Pulmonary artery endothelial cell (primary cell): ENCODE results near the gene RCBTB1. TPM values are rescaled to one million over a fixed set of nuclear protein-coding genes. Genes with fewer than 3 reads are reported as not detected.
"Not testable (repeated sequence)": the region's sequence is repeated elsewhere in the genome, so short reads cannot be mapped to it uniquely, and the experiment has no call there.

ENCODE experiments used
- DNase-seq: peaks from one replicate; pipeline ENCODE4 v3.0.0-alpha.2; 2011; ENCODE audit warnings: low read depth, low spot score
- total RNA-seq: library from RNA; depleted of rRNA; stranded (reverse); fragments of >200 nt; gene quantifications from 2 replicates; pipeline ENCODE4 v1.2.3, GENCODE V29; 2014

The RCBTB1 gene
- total RNA-seq, 1 donor from 2014 or later = 19.3 TPM

- no peak for DNase-seq
Observed at GRCh38 chr13:49524740-49525501, 60.4 kb downstream of the RCBTB1 start.

GRCh38 chr13:49521224-49521623 lies 64.1 kb downstream of the RCBTB1 start:
- no peak for DNase-seq

GRCh38 chr13:49517461-49517860 lies 67.9 kb downstream of the RCBTB1 start:
- DNase-seq = no peak

GRCh38 chr13:49516467-49516866 lies 68.9 kb downstream of the RCBTB1 start:
- no peak for DNase-seq

- DNase-seq = no peak
Observed at GRCh38 chr13:49512578-49512977, 72.8 kb downstream of the RCBTB1 start.

- no peak for DNase-seq
Observed at GRCh38 chr13:49503951-49504350, 81.4 kb downstream of the RCBTB1 start.

GRCh38 chr13:49502954-49503353 lies 82.4 kb downstream of the RCBTB1 start:
- DNase-seq = peak; percentile 54

GRCh38 chr13:49499889-49500660 lies 85.3 kb downstream of the RCBTB1 start:
- DNase-seq = no peak

GRCh38 chr13:49498206-49498605 lies 87.2 kb downstream of the RCBTB1 start:
- no peak for DNase-seq

- no peak for DNase-seq
Observed at GRCh38 chr13:49497272-49497671, 88.1 kb downstream of the RCBTB1 start.

- DNase-seq = not testable (repeated sequence)
Observed at GRCh38 chr13:49496837-49497236, 88.5 kb downstream of the RCBTB1 start.

- peak; percentile 11 for DNase-seq
Observed at GRCh38 chr13:49495783-49496762, 89.3 kb downstream of the RCBTB1 start, which contains the start of gene PHF11. Gene PHF11 (plus strand): TSS chr13:49495953. CDS start chr13:49496002, 49 bp downstream.

GRCh38 chr13:49494645-49495044 lies 90.7 kb downstream of the RCBTB1 start:
- no peak for DNase-seq

- no peak for DNase-seq
Observed at GRCh38 chr13:49488563-49488962, 96.8 kb downstream of the RCBTB1 start.

Other genes starting within 250 kb of the RCBTB1 start
- gene CAB39L, start 141.5 kb downstream of the RCBTB1 start, total RNA-seq = 6.7 and 8.8 TPM in 2 replicates
- gene SETDB2, start 141.3 kb downstream of the RCBTB1 start, total RNA-seq = 3.2 and 4.8 TPM in 2 replicates
- gene PHF11, start 89.6 kb downstream of the RCBTB1 start, total RNA-seq = 8.8 and 11.2 TPM in 2 replicates
- 0.11 and 0.13 TPM in 2 replicates for gene ARL11, start 42.9 kb upstream of the RCBTB1 start, total RNA-seq
- gene EBPL, start 105.9 kb upstream of the RCBTB1 start, total RNA-seq = 101 and 143 TPM in 2 replicates
- 45.6 and 51.5 TPM in 2 replicates for gene KPNA3, start 207.1 kb upstream of the RCBTB1 start, total RNA-seq